Measurements from ENCODE around the gene ATXN7L3.

The ATXN7L3 gene

GRCh38 chr17:44233582-44233981, 33.9 kb upstream of the ATXN7L3 start:
- Histone ChIP-seq H3K79me2 (ENCODE audit: low read length) (no peaks in the 10 kb centered on the region), H2AFZ (ENCODE audit: low read length) (no peak overlapping the region), H3K9me3 (replicated peaks; ENCODE audit: insufficient read depth, low read length) (no peaks in the 10 kb centered on the region), H3K9ac (ENCODE audit: low read length) (no peak overlapping the region), H3K36me3 (replicated peaks; ENCODE audit: insufficient read depth, low read length) (no peaks in the 10 kb centered on the region), H3K4me1 (ENCODE audit: low read length) (no peaks in the 10 kb centered on the region), H3K4me2 (ENCODE audit: low read depth, low read length) (no peak overlapping the region), H3F3A (ENCODE audit: insufficient read depth, low read length) (no peaks in the 10 kb centered on the region), H3K4me3 (ENCODE audit: low read length) (no peak overlapping the region), H3K27ac (ENCODE audit: low read length) (no peak overlapping the region), H3K9me2 (replicated peaks; ENCODE audit: insufficient read depth, low read length) (no peaks in the 10 kb centered on the region), H4K20me1 (ENCODE audit: insufficient read depth, low read length) (no peaks in the 10 kb centered on the region), H3K27me3 (replicated peaks; ENCODE audit: insufficient read depth, low read length) (no peaks in the 10 kb centered on the region)
- TF ChIP-seq CTCF (IDR thresholded peaks at IDR 0.05; ENCODE audit: low read length) (no peak), EZH2phosphoT487 (IDR thresholded peaks at IDR 0.05; ENCODE audit: low read length) (no peak), EZH2 (optimal IDR thresholded peaks at IDR 0.05; ENCODE audit: low read depth, low read length) (no peak)
- DNase-seq = no peak

- no peaks in the 10 kb centered on the region for H3K4me1 ChIP-seq (ENCODE audit: low read length)
- no peak overlapping the region for H3K4me2 ChIP-seq (ENCODE audit: low read depth, low read length)
- H4K20me1 ChIP-seq (ENCODE audit: insufficient read depth, low read length) = no peaks in the 10 kb centered on the region
- H3K9ac ChIP-seq (ENCODE audit: low read length) = no peak overlapping the region
- DNase-seq = no peak
- H3K79me2 ChIP-seq (ENCODE audit: low read length) = no peaks in the 10 kb centered on the region
- H2AFZ ChIP-seq (ENCODE audit: low read length) = no peak overlapping the region
- H3K9me3 ChIP-seq (replicated peaks; ENCODE audit: insufficient read depth, low read length) = no peaks in the 10 kb centered on the region
- H3K36me3 ChIP-seq (replicated peaks; ENCODE audit: insufficient read depth, low read length) = no peaks in the 10 kb centered on the region
- no peaks in the 10 kb centered on the region for H3K27me3 ChIP-seq (replicated peaks; ENCODE audit: insufficient read depth, low read length)
- TF ChIP-seq EZH2phosphoT487 (IDR thresholded peaks at IDR 0.05; ENCODE audit: low read length) (no peak), CTCF (IDR thresholded peaks at IDR 0.05; ENCODE audit: low read length) (no peak), EZH2 (optimal IDR thresholded peaks at IDR 0.05; ENCODE audit: low read depth, low read length) (no peak)
- no peak overlapping the region for H3K4me3 ChIP-seq (ENCODE audit: low read length)
- H3K9me2 ChIP-seq (replicated peaks; ENCODE audit: insufficient read depth, low read length) = no peaks in the 10 kb centered on the region
- H3F3A ChIP-seq (ENCODE audit: insufficient read depth, low read length) = no peaks in the 10 kb centered on the region
- H3K27ac ChIP-seq (ENCODE audit: low read length) = no peak overlapping the region
These were observed 32.4 kb upstream of the ATXN7L3 start for GRCh38 chr17:44232061-44232460.

GRCh38 chr17:44230140-44230539, 30.5 kb upstream of the ATXN7L3 start:
- Histone ChIP-seq H3K27me3 (replicated peaks; ENCODE audit: insufficient read depth, low read length) (no peaks in the 10 kb centered on the region), H4K20me1 (ENCODE audit: insufficient read depth, low read length) (no peaks in the 10 kb centered on the region), H3K27ac (ENCODE audit: low read length) (no peak overlapping the region), H2AFZ (ENCODE audit: low read length) (no peak overlapping the region), H3K4me3 (ENCODE audit: low read length) (no peak overlapping the region), H3K9ac (ENCODE audit: low read length) (no peak overlapping the region), H3K4me1 (ENCODE audit: low read length) (no peaks in the 10 kb centered on the region), H3K36me3 (replicated peaks; ENCODE audit: insufficient read depth, low read length) (no peaks in the 10 kb centered on the region), H3K79me2 (ENCODE audit: low read length) (no peaks in the 10 kb centered on the region), H3K9me2 (replicated peaks; ENCODE audit: insufficient read depth, low read length) (no peaks in the 10 kb centered on the region), H3F3A (ENCODE audit: insufficient read depth, low read length) (no peaks in the 10 kb centered on the region), H3K4me2 (ENCODE audit: low read depth, low read length) (no peak overlapping the region), H3K9me3 (replicated peaks; ENCODE audit: insufficient read depth, low read length) (no peaks in the 10 kb centered on the region)
- TF ChIP-seq EZH2phosphoT487 (IDR thresholded peaks at IDR 0.05; ENCODE audit: low read length) (no peak), EZH2 (optimal IDR thresholded peaks at IDR 0.05; ENCODE audit: low read depth, low read length) (no peak), CTCF (IDR thresholded peaks at IDR 0.05; ENCODE audit: low read length) (no peak)
- no peak for DNase-seq

All from MM.1S (cell line).